HG03565 (cell line): ENCODE data around the gene TOP1.
"Not testable (repeated sequence)": the region's sequence is repeated elsewhere in the genome, so short reads cannot be mapped to it uniquely, and the experiment has no call there.

Source experiments
- ATAC-seq: cut with Tn5 transposase; IDR thresholded peaks from one replicate; pipeline ENCODE4 v1.9.1; 2021; ENCODE audit warnings: mild to moderate bottlenecking, moderate library complexity; ENCODE audit not compliant: unreplicated experiment

Gene TOP1

GRCh38 chr20:41123631-41124030, 95.0 kb downstream of the TOP1 start:
- no peak for ATAC-seq

- no peak for ATAC-seq
Measured at GRCh38 chr20:41124451-41125094, 96.0 kb downstream of the TOP1 start.

- ATAC-seq: no peak
Measured at GRCh38 chr20:41125530-41126457, 97.2 kb downstream of the TOP1 start.

GRCh38 chr20:41126719-41127118, 98.1 kb downstream of the TOP1 start:
- no peak for ATAC-seq

- ATAC-seq: not testable (repeated sequence)
Measured at GRCh38 chr20:41128317-41128716, 99.7 kb downstream of the TOP1 start.

- ATAC-seq: peak; percentile 26
Measured at GRCh38 chr20:41131594-41132387, 103.2 kb downstream of the TOP1 start.

- ATAC-seq: not testable (repeated sequence)
Measured at GRCh38 chr20:41132388-41132775, 103.8 kb downstream of the TOP1 start.

- ATAC-seq: peak; percentile 48
Measured at GRCh38 chr20:41133709-41134361, 105.2 kb downstream of the TOP1 start.

GRCh38 chr20:41134362-41135186, 106.0 kb downstream of the TOP1 start:
- ATAC-seq: no peak

- no peak for ATAC-seq
Measured at GRCh38 chr20:41135187-41135887, 106.7 kb downstream of the TOP1 start.

GRCh38 chr20:41135888-41136679, 107.5 kb downstream of the TOP1 start:
- no peak for ATAC-seq

- ATAC-seq: peak; percentile 32
Measured at GRCh38 chr20:41136680-41137613, 108.3 kb downstream of the TOP1 start, which contains the start of gene PLCG1. Gene PLCG1 (plus strand): TSS chr20:41137543. CDS start chr20:41137642, 99 bp downstream.

GRCh38 chr20:41137614-41138474, 109.2 kb downstream of the TOP1 start:
- ATAC-seq: peak; percentile 9

- ATAC-seq: no peak
Measured at GRCh38 chr20:41138475-41139226, 110.0 kb downstream of the TOP1 start.

GRCh38 chr20:41139227-41140093, 110.8 kb downstream of the TOP1 start:
- ATAC-seq: no peak
